Osteocyte (in vitro differentiated cells): ENCODE results near the gene SPIN4. TPM values are rescaled to one million over a fixed set of nuclear protein-coding genes. Genes with fewer than 3 reads are reported as not detected.

Source experiments
- DNase-seq: peaks from one replicate; pipeline ENCODE4 v3.0.0; 2021; ENCODE audit warnings: mixed read lengths; ENCODE audit not compliant: unreplicated experiment; ENCODE audit errors: extremely low spot score
- H3K27ac Mint-ChIP-seq: one replicate; pipeline ENCODE4 v1.8.0; 2021; ENCODE audit warnings: mild to moderate bottlenecking, mixed read lengths; ENCODE audit not compliant: unreplicated experiment
- H3K27me3 Mint-ChIP-seq: one replicate; pipeline ENCODE4 v1.8.0; 2021; ENCODE audit warnings: mixed read lengths; ENCODE audit not compliant: unreplicated experiment
- H3K36me3 Mint-ChIP-seq: one replicate; pipeline ENCODE4 v1.8.0; 2021; ENCODE audit warnings: mixed read lengths; ENCODE audit not compliant: unreplicated experiment
- H3K4me1 Mint-ChIP-seq: one replicate; pipeline ENCODE4 v1.8.0; 2021; ENCODE audit warnings: mixed read lengths; ENCODE audit not compliant: unreplicated experiment
- H3K4me3 Mint-ChIP-seq: one replicate; pipeline ENCODE4 v1.8.0; 2021; ENCODE audit warnings: mild to moderate bottlenecking, moderate library complexity, mixed read lengths; ENCODE audit not compliant: unreplicated experiment
- H3K9me3 Mint-ChIP-seq: one replicate; pipeline ENCODE4 v1.8.0; 2021; ENCODE audit warnings: mixed read lengths; ENCODE audit not compliant: unreplicated experiment
- CTCF ChIP-seq: fragments of 200-600 bp; sonication (generic); IDR thresholded peaks from 2 replicates; pipeline ENCODE4 v1.5.0; 2021; ENCODE audit warnings: antibody characterized with exemption, mild to moderate bottlenecking, moderate library complexity
- total RNA-seq: library from RNA; stranded (reverse); gene quantifications from 2 replicates; pipeline ENCODE4 v1.2.1, GENCODE V29; 2021

The SPIN4 gene
- total RNA-seq, 1 donor from 2014 or later = 7.4 TPM

GRCh38 chrX:63330681-63331080, 20.5 kb downstream of the SPIN4 start:
- Mint-ChIP-seq H3K36me3 (peaks cover 5% of the 10 kb centered on the region), H3K9me3 (peaks cover 38% of the 10 kb centered on the region), H3K4me1 (no peaks in the 10 kb centered on the region), H3K4me3 (no peak overlapping the region), H3K27me3 (no peaks in the 10 kb centered on the region), H3K27ac (no peak overlapping the region)
- TF ChIP-seq CTCF = no peak
- no peak for DNase-seq

GRCh38 chrX:63327788-63328187, 23.3 kb downstream of the SPIN4 start:
- H3K27ac Mint-ChIP-seq = no peak overlapping the region
- peaks cover 3% of the 10 kb centered on the region for H3K36me3 Mint-ChIP-seq
- no peak overlapping the region for H3K4me3 Mint-ChIP-seq
- DNase-seq = no peak
- no peak for TF ChIP-seq CTCF
- no peaks in the 10 kb centered on the region for H3K27me3 Mint-ChIP-seq
- H3K4me1 Mint-ChIP-seq = no peaks in the 10 kb centered on the region
- peaks cover 24% of the 10 kb centered on the region for H3K9me3 Mint-ChIP-seq

- DNase-seq = no peak
- Mint-ChIP-seq H3K9me3 (peaks cover 47% of the 10 kb centered on the region), H3K27ac (no peak overlapping the region), H3K27me3 (no peaks in the 10 kb centered on the region), H3K4me1 (no peaks in the 10 kb centered on the region), H3K4me3 (no peak overlapping the region), H3K36me3 (no peaks in the 10 kb centered on the region)
- no peak for TF ChIP-seq CTCF
Observed at GRCh38 chrX:63299596-63299995, 51.5 kb downstream of the SPIN4 start.
